ENCODE measurements around the gene LIMS1. TPM values are rescaled to one million over a fixed set of nuclear protein-coding genes. Genes with fewer than 3 reads are reported as not detected.

The LIMS1 gene
- total and polyA plus RNA-seq, 2 donors from 2014 or later = 14.4 to 65.1 TPM

GRCh38 chr2:108574332-108574731 is 40.1 kb downstream of the LIMS1 start:
- no peak for TF ChIP-seq CTCF (IDR thresholded peaks at IDR 0.05; ENCODE audit: borderline replicate concordance, extremely low read depth, insufficient read depth)
- H3K9ac ChIP-seq (ENCODE audit: low read length in 3 of 3) = no peak overlapping the region
- FAIRE-seq = no peak
- DNase-seq = no peak
- intact Hi-C loops (cut with DNase I) = no loop called here
- no peak overlapping the region for H3K27ac ChIP-seq (ENCODE audit: low read depth in 2 of 2, low read length in 2 of 2)
- peaks cover 2 to 18% (median 16%) of the 10 kb centered on the region in 3 donors for H3K4me1 ChIP-seq (ENCODE audit: control insufficient read depth in 2 of 3, insufficient read depth in 2 of 3, low read depth in 1 of 3, low read length in 3 of 3)
- no peaks in the 10 kb centered on the region for H3K36me3 ChIP-seq (ENCODE audit: control insufficient read depth in 2 of 3, insufficient read depth in 3 of 3, low read length in 3 of 3)
- no peaks in the 10 kb centered on the region for H3K9me3 ChIP-seq (ENCODE audit: control insufficient read depth in 2 of 3, insufficient read depth in 1 of 3, low read length in 3 of 3)
- H3K27me3 ChIP-seq (ENCODE audit: control insufficient read depth, insufficient read depth, low read length) = no peaks in the 10 kb centered on the region
- no peak overlapping the region for H3K4me3 ChIP-seq (ENCODE audit: low read length in 3 of 3)

- no peak overlapping the region for H3K9ac ChIP-seq (ENCODE audit: low read length in 3 of 3)
- peak in 3 of 5 donors; percentile 38 to 76 (median 66) for DNase-seq
- TF ChIP-seq CTCF (IDR thresholded peaks at IDR 0.05; ENCODE audit: borderline replicate concordance, extremely low read depth, insufficient read depth) = no peak
- no peaks in the 10 kb centered on the region for H3K36me3 ChIP-seq (ENCODE audit: control insufficient read depth in 2 of 3, insufficient read depth in 3 of 3, low read length in 3 of 3)
- no peak overlapping the region for H3K4me3 ChIP-seq (ENCODE audit: low read length in 3 of 3)
- no peaks in the 10 kb centered on the region for H3K9me3 ChIP-seq (ENCODE audit: control insufficient read depth in 2 of 3, insufficient read depth in 1 of 3, low read length in 3 of 3)
- peaks cover 6 to 26% (median 23%) of the 10 kb centered on the region in 3 donors for H3K4me1 ChIP-seq (ENCODE audit: control insufficient read depth in 2 of 3, insufficient read depth in 2 of 3, low read depth in 1 of 3, low read length in 3 of 3)
- no peak for FAIRE-seq
- H3K27me3 ChIP-seq (ENCODE audit: control insufficient read depth, insufficient read depth, low read length) = no peaks in the 10 kb centered on the region
- intact Hi-C loops (cut with DNase I) = no loop called here
- H3K27ac ChIP-seq (ENCODE audit: low read depth in 2 of 2, low read length in 2 of 2) = peak overlapping the region in 1 of 2 donors; percentile 40
Measured at GRCh38 chr2:108575132-108575966, 41.1 kb downstream of the LIMS1 start.

GRCh38 chr2:108577099-108577498 is 42.8 kb downstream of the LIMS1 start:
- intact Hi-C loops (cut with DNase I) = no loop called here
- no peak overlapping the region for H3K9ac ChIP-seq (ENCODE audit: low read length in 3 of 3)
- TF ChIP-seq CTCF (IDR thresholded peaks at IDR 0.05; ENCODE audit: borderline replicate concordance, extremely low read depth, insufficient read depth) = no peak
- H3K27me3 ChIP-seq (ENCODE audit: control insufficient read depth, insufficient read depth, low read length) = no peaks in the 10 kb centered on the region
- FAIRE-seq = no peak
- H3K27ac ChIP-seq (ENCODE audit: low read depth in 2 of 2, low read length in 2 of 2) = no peak overlapping the region
- H3K9me3 ChIP-seq (ENCODE audit: control insufficient read depth in 2 of 3, insufficient read depth in 1 of 3, low read length in 3 of 3) = no peaks in the 10 kb centered on the region
- DNase-seq = no peak
- no peak overlapping the region for H3K4me3 ChIP-seq (ENCODE audit: low read length in 3 of 3)
- no peaks in the 10 kb centered on the region for H3K36me3 ChIP-seq (ENCODE audit: control insufficient read depth in 2 of 3, insufficient read depth in 3 of 3, low read length in 3 of 3)
- H3K4me1 ChIP-seq (ENCODE audit: control insufficient read depth in 2 of 3, insufficient read depth in 2 of 3, low read depth in 1 of 3, low read length in 3 of 3) = peaks cover 6 to 26% (median 19%) of the 10 kb centered on the region in 3 donors

All from kidney (tissue), 14 donors.